Mesendoderm (in vitro differentiated cells): ENCODE results near the gene LMBRD1.
"Not testable (repeated sequence)": the region's sequence is repeated elsewhere in the genome, so short reads cannot be mapped to it uniquely, and the experiment has no call there.

ENCODE experiments used
- DNase-seq: peaks from one replicate; pipeline ENCODE4 v3.0.0; 2013
- H2AK5ac ChIP-seq: 2 replicates; pipeline ENCODE4 v1.6.1; 2013; ENCODE audit warnings: low read length, inconsistent platforms
- H2BK120ac ChIP-seq: 2 replicates; pipeline ENCODE4 v1.6.1; 2013; ENCODE audit warnings: low read depth, mild to moderate bottlenecking, low read length, moderate library complexity, mixed read lengths
- H2BK15ac ChIP-seq: replicated peaks from 2 replicates; pipeline ENCODE4 v1.6.1; 2013; ENCODE audit warnings: low read depth, mild to moderate bottlenecking, moderate library complexity
- H2BK5ac ChIP-seq: 2 replicates; pipeline ENCODE4 v1.6.1; 2013; ENCODE audit warnings: low read length, inconsistent platforms
- H3K18ac ChIP-seq: 2 replicates; pipeline ENCODE4 v1.6.1; 2013; ENCODE audit warnings: mild to moderate bottlenecking, low read length, mixed read lengths
- H3K23ac ChIP-seq: one replicate; pipeline ENCODE4 v1.6.1; 2013; ENCODE audit warnings: low read length
- H3K27ac ChIP-seq: 2 replicates; pipeline ENCODE4 v1.5.1; 2013; ENCODE audit warnings: low read depth, mild to moderate bottlenecking, inconsistent platforms, low read length, moderate library complexity
- H3K27me3 ChIP-seq: 2 replicates; pipeline ENCODE4 v1.6.1; 2013; ENCODE audit warnings: low read length, control low read depth, mild to moderate bottlenecking, inconsistent platforms; ENCODE audit not compliant: insufficient read depth, poor library complexity
- H3K36me3 ChIP-seq: 2 replicates; pipeline ENCODE4 v1.6.1; 2013; ENCODE audit warnings: low read length, inconsistent platforms; ENCODE audit not compliant: control insufficient read depth, insufficient read depth
- H3K4ac ChIP-seq: one replicate; pipeline ENCODE4 v1.6.1; 2013; ENCODE audit warnings: low read depth, mild to moderate bottlenecking, low read length, moderate library complexity
- H3K4me1 ChIP-seq: 2 replicates; pipeline ENCODE4 v1.6.1; 2013; ENCODE audit warnings: low read depth, low read length, inconsistent platforms; ENCODE audit not compliant: control insufficient read depth
- H3K4me2 ChIP-seq: 2 replicates; pipeline ENCODE4 v1.6.1; 2013; ENCODE audit warnings: low read length
- H3K4me3 ChIP-seq: 2 replicates; pipeline ENCODE4 v1.5.1; 2013; ENCODE audit warnings: mild to moderate bottlenecking, low read length
- H3K56ac ChIP-seq: one replicate; pipeline ENCODE4 v1.6.1; 2013; ENCODE audit warnings: low read length
- H3K79me1 ChIP-seq: 2 replicates; pipeline ENCODE4 v1.6.1; 2013; ENCODE audit warnings: low read length, inconsistent platforms
- H3K79me2 ChIP-seq: 2 replicates; pipeline ENCODE4 v1.6.1; 2013; ENCODE audit warnings: mild to moderate bottlenecking, low read length; ENCODE audit not compliant: control insufficient read depth, insufficient read depth
- H3K9ac ChIP-seq: 2 replicates; pipeline ENCODE4 v1.6.1; 2013; ENCODE audit warnings: low read length, inconsistent platforms
- H4K5ac ChIP-seq: one replicate; pipeline ENCODE4 v1.6.1; 2013; ENCODE audit warnings: low read length
- H4K8ac ChIP-seq: one replicate; pipeline ENCODE4 v1.6.1; 2013; ENCODE audit warnings: low read depth, mild to moderate bottlenecking, control low read depth, low read length, moderate library complexity
- WGBS: extraction: QIAGEN DNeasy Blood & Tissue Kit; methylation state at CpG from one replicate; pipeline ENCODE4 v1.1.7; 2013; ENCODE audit warnings: low lambda C conversion rate, missing lambda C conversion rate; ENCODE audit not compliant: insufficient coverage; ENCODE audit errors: extremely low coverage; 5-methylcytosine and 5-hydroxymethylcytosine counted together

LMBRD1 gene

GRCh38 chr6:69668916-69669315 is 127.9 kb downstream of the LMBRD1 start:
- no peak overlapping the region for H3K9ac ChIP-seq
- H3K4ac ChIP-seq = no peak overlapping the region
- no peak overlapping the region for H2BK5ac ChIP-seq
- WGBS = no CpG with 5 or more reads among the region's 4 CpGs
- no peak overlapping the region for H3K56ac ChIP-seq
- H3K18ac ChIP-seq = no peak overlapping the region
- H3K79me2 ChIP-seq = no peaks in the 10 kb centered on the region
- H3K23ac ChIP-seq = no peak overlapping the region
- H4K5ac ChIP-seq = no peak overlapping the region
- DNase-seq = no peak
- no peaks in the 10 kb centered on the region for H3K79me1 ChIP-seq
- no peak overlapping the region for H2BK120ac ChIP-seq
- no peaks in the 10 kb centered on the region for H3K36me3 ChIP-seq
- H2BK15ac ChIP-seq = no peak overlapping the region
- no peaks in the 10 kb centered on the region for H3K4me1 ChIP-seq
- H3K4me3 ChIP-seq = no peak overlapping the region
- H2AK5ac ChIP-seq = no peak overlapping the region
- no peak overlapping the region for H3K27ac ChIP-seq
- no peaks in the 10 kb centered on the region for H3K27me3 ChIP-seq
- H4K8ac ChIP-seq = no peak overlapping the region
- no peak overlapping the region for H3K4me2 ChIP-seq

GRCh38 chr6:69666779-69667178 is 130.0 kb downstream of the LMBRD1 start:
- not testable (repeated sequence) for H3K18ac ChIP-seq, H3K4ac ChIP-seq, H3K4me2 ChIP-seq, H3K79me2 ChIP-seq, H3K27ac ChIP-seq, H2BK120ac ChIP-seq, H4K8ac ChIP-seq, H3K27me3 ChIP-seq, H3K23ac ChIP-seq, DNase-seq, H3K4me1 ChIP-seq, H4K5ac ChIP-seq, H3K36me3 ChIP-seq, H3K56ac ChIP-seq, H3K79me1 ChIP-seq, H2AK5ac ChIP-seq, H3K9ac ChIP-seq, H2BK5ac ChIP-seq, H3K4me3 ChIP-seq, H2BK15ac ChIP-seq
- WGBS = no CpG with 5 or more reads among the region's 9 CpGs

GRCh38 chr6:69665437-69665836 is 131.4 kb downstream of the LMBRD1 start:
- no peaks in the 10 kb centered on the region for H3K27me3 ChIP-seq
- no peak overlapping the region for H2BK15ac ChIP-seq
- H3K9ac ChIP-seq = no peak overlapping the region
- H2BK120ac ChIP-seq = no peak overlapping the region
- H3K56ac ChIP-seq = no peak overlapping the region
- no peak overlapping the region for H4K8ac ChIP-seq
- H3K4me1 ChIP-seq = no peaks in the 10 kb centered on the region
- H3K79me1 ChIP-seq = no peaks in the 10 kb centered on the region
- H3K23ac ChIP-seq = no peak overlapping the region
- no peak overlapping the region for H2BK5ac ChIP-seq
- no CpG with 5 or more reads among the region's 3 CpGs for WGBS
- no peaks in the 10 kb centered on the region for H3K79me2 ChIP-seq
- no peak for DNase-seq
- H4K5ac ChIP-seq = no peak overlapping the region
- H3K18ac ChIP-seq = no peak overlapping the region
- H2AK5ac ChIP-seq = no peak overlapping the region
- H3K4me2 ChIP-seq = no peak overlapping the region
- no peak overlapping the region for H3K4ac ChIP-seq
- H3K27ac ChIP-seq = no peak overlapping the region
- no peaks in the 10 kb centered on the region for H3K36me3 ChIP-seq
- no peak overlapping the region for H3K4me3 ChIP-seq

GRCh38 chr6:69664551-69664950 is 132.3 kb downstream of the LMBRD1 start:
- H3K23ac ChIP-seq = no peak overlapping the region
- no peaks in the 10 kb centered on the region for H3K79me2 ChIP-seq
- H3K36me3 ChIP-seq = no peaks in the 10 kb centered on the region
- no peak for DNase-seq
- H2BK5ac ChIP-seq = no peak overlapping the region
- no peak overlapping the region for H2BK15ac ChIP-seq
- H3K4ac ChIP-seq = no peak overlapping the region
- H4K8ac ChIP-seq = no peak overlapping the region
- no peak overlapping the region for H3K4me2 ChIP-seq
- no peaks in the 10 kb centered on the region for H3K27me3 ChIP-seq
- WGBS = no CpG with 5 or more reads among the region's 1 CpG
- H2AK5ac ChIP-seq = no peak overlapping the region
- H3K9ac ChIP-seq = no peak overlapping the region
- H3K56ac ChIP-seq = no peak overlapping the region
- no peaks in the 10 kb centered on the region for H3K79me1 ChIP-seq
- no peak overlapping the region for H2BK120ac ChIP-seq
- no peak overlapping the region for H3K27ac ChIP-seq
- no peak overlapping the region for H4K5ac ChIP-seq
- H3K18ac ChIP-seq = no peak overlapping the region
- no peak overlapping the region for H3K4me3 ChIP-seq
- no peaks in the 10 kb centered on the region for H3K4me1 ChIP-seq

- H4K8ac ChIP-seq = no peak overlapping the region
- no peak overlapping the region for H2BK5ac ChIP-seq
- H3K79me1 ChIP-seq = no peaks in the 10 kb centered on the region
- no CpG with 5 or more reads among the region's 2 CpGs for WGBS
- H3K27ac ChIP-seq = no peak overlapping the region
- no peak overlapping the region for H3K4me3 ChIP-seq
- no peak for DNase-seq
- H3K18ac ChIP-seq = no peak overlapping the region
- no peak overlapping the region for H3K23ac ChIP-seq
- H3K56ac ChIP-seq = no peak overlapping the region
- H2AK5ac ChIP-seq = no peak overlapping the region
- no peak overlapping the region for H2BK120ac ChIP-seq
- no peak overlapping the region for H3K9ac ChIP-seq
- H3K4me2 ChIP-seq = no peak overlapping the region
- no peaks in the 10 kb centered on the region for H3K27me3 ChIP-seq
- no peaks in the 10 kb centered on the region for H3K36me3 ChIP-seq
- no peak overlapping the region for H2BK15ac ChIP-seq
- no peak overlapping the region for H3K4ac ChIP-seq
- H3K79me2 ChIP-seq = no peaks in the 10 kb centered on the region
- no peak overlapping the region for H4K5ac ChIP-seq
- H3K4me1 ChIP-seq = no peaks in the 10 kb centered on the region
Measured at GRCh38 chr6:69663215-69663614, 133.6 kb downstream of the LMBRD1 start.

- Histone ChIP-seq H2BK5ac (no peak overlapping the region), H3K4me2 (no peak overlapping the region), H3K36me3 (no peaks in the 10 kb centered on the region)
Measured at GRCh38 chr6:69650703-69651102, 146.1 kb downstream of the LMBRD1 start.

More at GRCh38 chr6:69650703-69651102, 146.1 kb downstream of the LMBRD1 start:
- no peak overlapping the region for H3K23ac ChIP-seq
- no peaks in the 10 kb centered on the region for H3K4me1 ChIP-seq
- H2BK120ac ChIP-seq = no peak overlapping the region
- H3K4me3 ChIP-seq = no peak overlapping the region
- no peak overlapping the region for H4K5ac ChIP-seq
- H2BK15ac ChIP-seq = no peak overlapping the region
- no peak overlapping the region for H3K18ac ChIP-seq
- no peak for DNase-seq
- H4K8ac ChIP-seq = no peak overlapping the region
- no peak overlapping the region for H3K4ac ChIP-seq
- H3K9ac ChIP-seq = no peak overlapping the region
- no peaks in the 10 kb centered on the region for H3K27me3 ChIP-seq
- H3K79me1 ChIP-seq = no peaks in the 10 kb centered on the region
- no peak overlapping the region for H3K56ac ChIP-seq
- H3K27ac ChIP-seq = no peak overlapping the region
- H2AK5ac ChIP-seq = no peak overlapping the region
- no peaks in the 10 kb centered on the region for H3K79me2 ChIP-seq
